RWPE2 (cell line): ENCODE data around the gene PCDHGA10.

Source experiments
- ATAC-seq: fragments of 200-7000 bp; cut with Tn5 transposase; 3 replicates; pipeline ENCODE4 v1.9.1; 2021; ENCODE audit warnings: low read depth
- DNase-seq: peaks from one replicate; pipeline ENCODE4 v3.0.0-alpha.2; 2020; ENCODE audit warnings: low spot score
- H3K27ac ChIP-seq: fragments of 450-650 bp; 2 replicates; pipeline ENCODE4 v1.5.1; 2017; ENCODE audit warnings: mild to moderate bottlenecking; ENCODE audit not compliant: poor library complexity, severe bottlenecking
- H3K27me3 ChIP-seq: fragments of 250-450 bp; sonication (Bioruptor Pico); 2 replicates; pipeline ENCODE4 v1.5.1; 2021; ENCODE audit warnings: mild to moderate bottlenecking, moderate library complexity; ENCODE audit not compliant: insufficient read depth, poor library complexity, severe bottlenecking
- H3K36me3 ChIP-seq: fragments of 250-450 bp; sonication (Bioruptor Pico); 2 replicates; pipeline ENCODE4 v1.5.1; 2020; ENCODE audit warnings: low read depth, mild to moderate bottlenecking, moderate library complexity
- H3K4me1 ChIP-seq: fragments of 250-450 bp; sonication (Bioruptor Pico); 2 replicates; pipeline ENCODE4 v1.5.1; 2021; ENCODE audit warnings: mild to moderate bottlenecking, moderate library complexity; ENCODE audit not compliant: insufficient read depth, poor library complexity, severe bottlenecking
- H3K4me3 ChIP-seq: fragments of 250-450 bp; sonication (Bioruptor Pico); 2 replicates; pipeline ENCODE4 v1.5.1; 2021; ENCODE audit warnings: mild to moderate bottlenecking, moderate library complexity; ENCODE audit not compliant: severe bottlenecking
- H3K9me3 ChIP-seq: fragments of 250-450 bp; sonication (Bioruptor Pico); 2 replicates; pipeline ENCODE4 v1.5.1; 2021; ENCODE audit warnings: mild to moderate bottlenecking, moderate library complexity; ENCODE audit not compliant: severe bottlenecking
- CTCF ChIP-seq: fragments of 450-650 bp; IDR thresholded peaks from one replicate; pipeline ENCODE4 v1.5.1; 2017; ENCODE audit warnings: mild to moderate bottlenecking, moderate library complexity; ENCODE audit not compliant: poor library complexity, severe bottlenecking

The PCDHGA10 gene

GRCh38 chr5:141437221-141437620, 24.4 kb downstream of the PCDHGA10 start:
- peaks cover under 1% of the 10 kb centered on the region for H3K9me3 ChIP-seq
- no peaks in the 10 kb centered on the region for H3K4me1 ChIP-seq
- no peak for DNase-seq
- no peak overlapping the region for H3K27ac ChIP-seq
- H3K27me3 ChIP-seq, result no peaks in the 10 kb centered on the region
- H3K36me3 ChIP-seq, result no peaks in the 10 kb centered on the region
- TF ChIP-seq CTCF, result no peak
- no peak overlapping the region for H3K4me3 ChIP-seq
- no peak for ATAC-seq

GRCh38 chr5:141439411-141440141, 26.8 kb downstream of the PCDHGA10 start:
- DNase-seq (no peak), ATAC-seq (no peak)
- no peak overlapping the region for H3K4me3 ChIP-seq
- H3K9me3 ChIP-seq, result no peaks in the 10 kb centered on the region
- no peaks in the 10 kb centered on the region for H3K27me3 ChIP-seq
- no peaks in the 10 kb centered on the region for H3K4me1 ChIP-seq
- H3K36me3 ChIP-seq, result no peaks in the 10 kb centered on the region
- no peak for TF ChIP-seq CTCF
- H3K27ac ChIP-seq, result no peak overlapping the region

GRCh38 chr5:141440341-141440740, 27.6 kb downstream of the PCDHGA10 start:
- no peak for TF ChIP-seq CTCF
- H3K4me1 ChIP-seq, result no peaks in the 10 kb centered on the region
- DNase-seq (no peak), ATAC-seq (no peak)
- H3K27me3 ChIP-seq, result no peaks in the 10 kb centered on the region
- no peaks in the 10 kb centered on the region for H3K36me3 ChIP-seq
- H3K27ac ChIP-seq, result no peak overlapping the region
- H3K9me3 ChIP-seq, result no peaks in the 10 kb centered on the region
- H3K4me3 ChIP-seq, result no peak overlapping the region

- DNase-seq, result no peak
- TF ChIP-seq CTCF, result no peak
- Histone ChIP-seq H3K9me3 (no peaks in the 10 kb centered on the region), H3K36me3 (no peaks in the 10 kb centered on the region), H3K4me1 (no peaks in the 10 kb centered on the region), H3K27me3 (no peaks in the 10 kb centered on the region), H3K4me3 (no peak overlapping the region), H3K27ac (no peak overlapping the region)
- ATAC-seq, result no peak
Observed at GRCh38 chr5:141441571-141442170, 28.9 kb downstream of the PCDHGA10 start.

GRCh38 chr5:141465351-141465750, 52.6 kb downstream of the PCDHGA10 start:
- Histone ChIP-seq H3K27ac (no peak overlapping the region), H3K36me3 (no peaks in the 10 kb centered on the region), H3K4me1 (no peaks in the 10 kb centered on the region), H3K27me3 (no peaks in the 10 kb centered on the region), H3K9me3 (no peaks in the 10 kb centered on the region), H3K4me3 (no peak overlapping the region)
- ATAC-seq (no peak), DNase-seq (no peak)
- TF ChIP-seq CTCF, result no peak
